ENCODE data around the gene LRMDA.

Gene LRMDA

DNA sequence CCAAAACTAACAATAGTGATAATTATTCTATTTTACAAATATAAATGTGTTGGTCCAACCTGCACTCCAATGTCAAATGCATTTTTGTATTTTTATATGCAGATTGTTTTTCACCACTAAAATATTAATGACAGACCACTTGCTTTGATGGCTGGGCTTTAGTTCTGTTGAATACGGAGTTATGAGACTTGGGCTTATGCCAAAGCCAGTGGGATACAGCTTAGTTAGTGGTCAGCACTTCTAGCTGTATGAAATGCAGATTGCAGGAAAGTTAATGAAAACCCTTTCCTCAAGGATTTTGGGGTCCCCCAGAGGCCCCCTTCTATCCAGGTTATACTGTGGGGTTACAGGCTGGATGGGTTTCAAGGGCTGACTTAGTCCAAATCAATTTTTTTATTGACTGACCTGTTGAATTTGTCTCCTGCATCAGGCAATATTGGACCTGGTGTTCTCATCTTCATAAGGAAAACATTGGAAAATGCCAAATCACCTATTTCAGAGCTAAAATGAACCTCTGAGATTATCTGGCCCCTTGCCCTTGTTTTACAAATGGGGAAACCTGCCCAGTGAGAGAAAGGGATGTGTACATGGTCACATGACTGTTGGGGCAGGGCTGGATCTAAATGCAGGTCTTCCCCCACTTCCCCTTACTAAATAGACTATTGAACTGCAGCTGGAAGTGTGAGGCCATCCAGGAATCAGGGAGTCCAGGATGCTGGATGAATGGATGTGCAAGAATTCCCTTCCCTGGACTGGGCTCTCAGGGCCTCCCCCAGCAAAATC is 1120.9 kb downstream of the LRMDA start:
- DNase-seq (ENCODE audit: low read depth) = no peak
- H3K4me3 ChIP-seq (ENCODE audit: low read depth, low read length) = no peak overlapping the region
- TF ChIP-seq, protein P1, sequence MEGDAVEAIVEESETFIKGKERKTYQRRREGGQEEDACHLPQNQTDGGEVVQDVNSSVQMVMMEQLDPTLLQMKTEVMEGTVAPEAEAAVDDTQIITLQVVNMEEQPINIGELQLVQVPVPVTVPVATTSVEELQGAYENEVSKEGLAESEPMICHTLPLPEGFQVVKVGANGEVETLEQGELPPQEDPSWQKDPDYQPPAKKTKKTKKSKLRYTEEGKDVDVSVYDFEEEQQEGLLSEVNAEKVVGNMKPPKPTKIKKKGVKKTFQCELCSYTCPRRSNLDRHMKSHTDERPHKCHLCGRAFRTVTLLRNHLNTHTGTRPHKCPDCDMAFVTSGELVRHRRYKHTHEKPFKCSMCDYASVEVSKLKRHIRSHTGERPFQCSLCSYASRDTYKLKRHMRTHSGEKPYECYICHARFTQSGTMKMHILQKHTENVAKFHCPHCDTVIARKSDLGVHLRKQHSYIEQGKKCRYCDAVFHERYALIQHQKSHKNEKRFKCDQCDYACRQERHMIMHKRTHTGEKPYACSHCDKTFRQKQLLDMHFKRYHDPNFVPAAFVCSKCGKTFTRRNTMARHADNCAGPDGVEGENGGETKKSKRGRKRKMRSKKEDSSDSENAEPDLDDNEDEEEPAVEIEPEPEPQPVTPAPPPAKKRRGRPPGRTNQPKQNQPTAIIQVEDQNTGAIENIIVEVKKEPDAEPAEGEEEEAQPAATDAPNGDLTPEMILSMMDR (IDR thresholded peaks at IDR 0.05; ENCODE audit: insufficient read depth, low read depth, low read length, missing control alignments) = no peak

DNA sequence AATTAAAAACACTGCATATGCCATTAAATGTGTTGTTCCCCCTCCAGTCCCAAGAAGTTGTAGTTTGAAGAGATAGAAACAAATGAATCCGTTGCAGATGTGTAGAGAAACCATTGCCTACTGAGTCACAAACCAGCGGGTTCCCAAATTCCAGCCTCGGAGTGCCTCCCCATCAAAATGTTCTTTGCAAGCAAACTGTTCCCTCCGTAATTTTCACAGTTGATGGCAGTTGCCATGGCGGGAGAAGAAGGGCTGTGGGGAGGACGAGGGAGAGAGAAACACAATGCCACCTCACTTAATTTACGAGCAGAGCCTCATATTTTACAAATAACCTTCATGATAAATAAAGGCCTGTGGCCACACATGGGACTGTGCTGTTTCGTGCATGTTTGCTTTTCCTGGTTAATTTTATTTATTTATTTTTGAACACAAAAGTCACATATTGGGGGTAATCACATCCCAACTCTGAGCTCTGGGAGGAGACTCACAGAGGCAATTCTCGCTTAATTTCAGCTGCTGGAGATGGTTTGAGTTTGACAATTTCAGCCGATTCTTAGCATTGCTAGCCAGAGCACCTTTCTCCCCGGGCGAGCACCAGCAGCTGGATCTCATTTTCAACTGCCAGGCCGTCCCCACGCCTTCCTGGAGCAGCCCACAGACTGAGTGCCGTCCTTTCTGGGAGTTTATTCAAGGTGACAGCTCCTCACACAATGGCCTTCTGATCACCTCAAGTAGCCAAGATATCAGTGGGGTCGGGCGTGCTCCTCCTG is 1122.0 kb downstream of the LRMDA start:
- DNase-seq (ENCODE audit: low read depth) = no peak
- no peak overlapping the region for H3K4me3 ChIP-seq (ENCODE audit: low read depth, low read length)
- TF ChIP-seq, protein P1 (IDR thresholded peaks at IDR 0.05; ENCODE audit: insufficient read depth, low read depth, low read length, missing control alignments) = no peak

DNA sequence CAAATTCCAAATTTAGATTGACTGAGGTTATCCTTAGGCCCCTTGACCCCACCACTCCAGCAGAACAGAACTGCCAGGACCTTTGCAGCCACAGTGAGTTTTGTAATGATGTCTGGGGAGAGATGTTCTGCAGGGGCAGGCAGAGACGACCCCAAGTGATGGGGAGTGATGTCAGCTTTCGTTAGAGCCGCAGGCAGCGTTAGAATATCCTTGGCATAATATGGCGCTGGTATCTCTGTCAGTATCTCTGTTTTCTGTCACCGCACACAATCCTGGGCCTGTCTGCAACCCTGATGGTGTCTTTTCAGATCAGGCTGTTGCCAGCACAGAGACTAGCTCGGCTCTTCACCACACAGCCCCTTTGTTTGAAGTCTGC is 1122.6 kb downstream of the LRMDA start:
- DNase-seq (ENCODE audit: low read depth) = no peak
- no peak overlapping the region for H3K4me3 ChIP-seq (ENCODE audit: low read depth, low read length)
- TF ChIP-seq, protein P1 (IDR thresholded peaks at IDR 0.05; ENCODE audit: insufficient read depth, low read depth, low read length, missing control alignments) = no peak

DNA sequence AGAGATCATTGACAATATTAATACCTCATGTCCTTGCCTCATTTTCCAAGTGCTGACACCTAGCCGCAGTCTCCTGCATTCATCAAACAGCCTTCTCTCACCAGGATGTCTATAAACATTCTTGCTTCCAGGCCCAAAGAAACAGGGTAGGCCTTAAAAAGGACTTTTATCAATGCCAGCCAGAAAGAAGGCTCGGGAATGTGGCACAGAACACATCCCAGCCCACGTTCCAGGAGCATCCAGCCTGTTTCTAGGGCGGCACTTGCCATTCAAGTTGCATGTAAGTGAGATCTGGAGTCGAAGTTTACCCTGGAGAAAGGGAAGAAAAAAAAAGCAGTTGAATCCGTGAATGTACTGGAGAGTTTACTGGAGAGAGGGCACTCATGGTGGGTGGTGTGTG is 1123.1 kb downstream of the LRMDA start:
- TF ChIP-seq, protein P1 (IDR thresholded peaks at IDR 0.05; ENCODE audit: insufficient read depth, low read depth, low read length, missing control alignments) = no peak
- DNase-seq (ENCODE audit: low read depth) = no peak
- no peak overlapping the region for H3K4me3 ChIP-seq (ENCODE audit: low read depth, low read length)

DNA sequence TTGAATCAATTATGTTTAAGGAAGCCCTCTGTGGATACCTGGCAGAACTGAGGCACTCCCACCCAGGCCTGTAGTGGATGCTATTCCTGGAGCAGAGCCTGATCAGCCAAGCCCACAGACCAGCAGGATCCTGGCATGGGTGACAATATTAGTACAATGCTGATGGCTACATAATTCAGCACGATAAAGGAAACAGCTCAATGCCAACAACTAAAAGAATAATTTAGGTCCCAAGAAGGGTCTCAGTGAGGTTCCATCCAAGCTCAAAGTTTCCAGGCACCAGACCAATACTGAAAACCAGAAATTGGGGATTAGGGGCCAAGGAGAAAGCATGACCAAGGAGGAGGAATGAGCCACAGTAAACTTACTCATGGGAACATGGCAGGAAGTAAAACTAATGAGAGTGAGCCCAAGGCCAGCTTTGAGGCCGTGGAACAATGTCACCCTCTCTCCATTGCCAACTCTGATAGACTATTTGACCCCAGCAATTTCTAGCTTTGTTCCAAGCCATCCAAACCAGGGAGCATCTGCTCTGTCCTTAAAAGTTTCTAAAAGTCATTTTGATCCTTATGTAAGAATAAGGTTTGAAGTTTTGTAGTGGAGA is 1123.7 kb downstream of the LRMDA start:
- TF ChIP-seq, protein P1 (IDR thresholded peaks at IDR 0.05; ENCODE audit: insufficient read depth, low read depth, low read length, missing control alignments) = no peak
- no peak overlapping the region for H3K4me3 ChIP-seq (ENCODE audit: low read depth, low read length)
- DNase-seq (ENCODE audit: low read depth) = no peak

DNA sequence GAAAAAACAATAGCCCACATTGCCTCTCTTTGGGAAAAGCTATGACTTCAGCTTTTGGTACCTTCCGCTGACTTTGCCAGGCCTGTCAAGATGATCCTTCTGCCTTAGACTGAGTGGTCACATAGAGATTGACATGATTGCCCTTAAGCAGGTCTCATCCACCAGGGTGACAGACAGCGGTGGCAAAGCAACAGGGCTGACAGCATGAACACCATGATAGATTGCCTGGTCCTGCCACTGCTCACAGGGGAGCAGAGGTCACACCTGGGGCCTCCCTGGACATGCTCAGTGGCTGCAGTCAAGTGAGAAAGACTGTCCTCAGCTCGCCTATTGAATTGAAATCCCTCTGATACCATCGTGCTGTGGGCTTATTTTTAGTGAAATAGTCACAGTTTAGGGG is 1125.9 kb downstream of the LRMDA start:
- TF ChIP-seq, protein P1 (IDR thresholded peaks at IDR 0.05; ENCODE audit: insufficient read depth, low read depth, low read length, missing control alignments) = no peak
- no peak overlapping the region for H3K4me3 ChIP-seq (ENCODE audit: low read depth, low read length)
- no peak for DNase-seq (ENCODE audit: low read depth)
